Activated effector memory CD4-positive, alpha-beta T cell treated with Interleukin-2 at 50 U/mL for 16 hours (primary cell): ENCODE measurements around the gene EXOSC10.
"Not testable (repeated sequence)": the region's sequence is repeated elsewhere in the genome, so short reads cannot be mapped to it uniquely, and the experiment has no call there.

Source experiments
- DNase-seq: peaks from one replicate; pipeline ENCODE4 v3.0.0-alpha.2; 2020

EXOSC10 gene

GRCh38 chr1:11107599-11107998, 7.9 kb upstream of the EXOSC10 start:
- DNase-seq: no peak

GRCh38 chr1:11105586-11105985, 5.9 kb upstream of the EXOSC10 start:
- no peak for DNase-seq

GRCh38 chr1:11101347-11101746, 1.7 kb upstream of the EXOSC10 start:
- no peak for DNase-seq

- DNase-seq: not testable (repeated sequence)
Observed at GRCh38 chr1:11100806-11101205, 1.1 kb upstream of the EXOSC10 start.

GRCh38 chr1:11100149-11100493, 452 bp upstream of the EXOSC10 start:
- DNase-seq: no peak

GRCh38 chr1:11098931-11099309, 749 bp downstream of the EXOSC10 start:
- no peak for DNase-seq

- not testable (repeated sequence) for DNase-seq
Observed at GRCh38 chr1:11083784-11084183, 15.9 kb downstream of the EXOSC10 start.

GRCh38 chr1:11080931-11081330, 18.7 kb downstream of the EXOSC10 start:
- DNase-seq: no peak

- DNase-seq: no peak
Observed at GRCh38 chr1:11078631-11079030, 21.0 kb downstream of the EXOSC10 start.

GRCh38 chr1:11073398-11073797, 26.3 kb downstream of the EXOSC10 start:
- DNase-seq: not testable (repeated sequence)

GRCh38 chr1:11072216-11072917, 27.3 kb downstream of the EXOSC10 start:
- no peak for DNase-seq

- no peak for DNase-seq
Observed at GRCh38 chr1:11071463-11072215, 28.0 kb downstream of the EXOSC10 start.

- DNase-seq: no peak
Observed at GRCh38 chr1:11070876-11071275, 28.8 kb downstream of the EXOSC10 start.

GRCh38 chr1:11068600-11069473, 30.8 kb downstream of the EXOSC10 start:
- no peak for DNase-seq

GRCh38 chr1:11067716-11068599, 31.7 kb downstream of the EXOSC10 start:
- DNase-seq: no peak

GRCh38 chr1:11065796-11066195, 33.9 kb downstream of the EXOSC10 start:
- no peak for DNase-seq

GRCh38 chr1:11064942-11065341, 34.7 kb downstream of the EXOSC10 start:
- DNase-seq: no peak

- DNase-seq: not testable (repeated sequence)
Observed at GRCh38 chr1:11063937-11064537, 35.6 kb downstream of the EXOSC10 start.

GRCh38 chr1:11062965-11063401, 36.7 kb downstream of the EXOSC10 start:
- no peak for DNase-seq

- no peak for DNase-seq
Observed at GRCh38 chr1:11061652-11062365, 37.9 kb downstream of the EXOSC10 start.
